T-helper 9 cell (primary cell): ENCODE results near the gene MSH5.
"Not testable (repeated sequence)": the region's sequence is repeated elsewhere in the genome, so short reads cannot be mapped to it uniquely, and the experiment has no call there.

Source experiments
- DNase-seq: peaks from one replicate; pipeline ENCODE4 v3.0.0-alpha.2; 2020
- total RNA-seq, 2 donors: gene quantifications; one replicate each; lab custom pipeline; 2026; lab: John Stamatoyannopoulos, UW

The MSH5 gene
- 0.49 to 0.72 reads per million in 2 donors for total RNA-seq

- peak; percentile 88 for DNase-seq
Measured at GRCh38 chr6:31739639-31740396, at the start of gene MSH5. Gene MSH5 (plus strand): TSS chr6:31740005. CDS start chr6:31740467, 462 bp downstream.

- DNase-seq = no peak
Measured at GRCh38 chr6:31690231-31691077, 49.4 kb upstream of the MSH5 start.

- DNase-seq = no peak
Measured at GRCh38 chr6:31691078-31691463, 48.7 kb upstream of the MSH5 start.

GRCh38 chr6:31691564-31692108, 48.2 kb upstream of the MSH5 start:
- no peak for DNase-seq

GRCh38 chr6:31692353-31692752, 47.5 kb upstream of the MSH5 start:
- DNase-seq = no peak

- DNase-seq = no peak
Measured at GRCh38 chr6:31692886-31693285, 46.9 kb upstream of the MSH5 start.

GRCh38 chr6:31693535-31693934, 46.3 kb upstream of the MSH5 start:
- no peak for DNase-seq

GRCh38 chr6:31697555-31697954, 42.2 kb upstream of the MSH5 start:
- DNase-seq = no peak

- no peak for DNase-seq
Measured at GRCh38 chr6:31700740-31701401, 38.9 kb upstream of the MSH5 start.

GRCh38 chr6:31701666-31702404, 38.0 kb upstream of the MSH5 start:
- no peak for DNase-seq

- DNase-seq = no peak
Measured at GRCh38 chr6:31702405-31702818, 37.4 kb upstream of the MSH5 start.

- DNase-seq = peak; percentile 94
Measured at GRCh38 chr6:31702819-31703716, 36.7 kb upstream of the MSH5 start, which contains the start of gene ABHD16A. Gene ABHD16A (minus strand): TSS chr6:31703324. CDS start chr6:31703281, 43 bp downstream.

GRCh38 chr6:31705931-31706330, 33.9 kb upstream of the MSH5 start:
- DNase-seq = no peak

- DNase-seq = no peak
Measured at GRCh38 chr6:31706599-31706998, 33.2 kb upstream of the MSH5 start, which contains the start of gene LY6G6F. Gene LY6G6F (plus strand): TSS chr6:31706866. CDS start chr6:31706907, 41 bp downstream.

GRCh38 chr6:31707701-31708100, 32.1 kb upstream of the MSH5 start:
- DNase-seq = no peak

- no peak for DNase-seq
Measured at GRCh38 chr6:31708224-31708623, 31.6 kb upstream of the MSH5 start.

- DNase-seq = not testable (repeated sequence)
Measured at GRCh38 chr6:31709157-31709556, 30.6 kb upstream of the MSH5 start.

- DNase-seq = no peak
Measured at GRCh38 chr6:31710523-31711219, 29.1 kb upstream of the MSH5 start.

GRCh38 chr6:31711233-31711632, 28.6 kb upstream of the MSH5 start:
- no peak for DNase-seq

GRCh38 chr6:31712296-31712695, 27.5 kb upstream of the MSH5 start:
- DNase-seq = no peak
